DOHH2 (cell line): Measurements from ENCODE around the gene MPND.

Source experiments
- H3F3A ChIP-seq: fragments of 200-600 bp; sonication (generic), shearing (Covaris generic); 2 replicates; pipeline ENCODE4 v1.6.0; 2016; ENCODE audit warnings: antibody characterized with exemption, mild to moderate bottlenecking; ENCODE audit not compliant: control insufficient read depth, insufficient read depth
- H3K27ac ChIP-seq: fragments of 200-600 bp; sonication (generic); 2 replicates; pipeline ENCODE4 v1.5.1; 2014; ENCODE audit warnings: low read depth, mild to moderate bottlenecking, low read length, moderate library complexity
- H3K27me3 ChIP-seq: fragments of 200-600 bp; sonication (generic); 2 replicates; pipeline ENCODE4 v1.6.1; 2014; ENCODE audit warnings: mild to moderate bottlenecking, low read length, mixed read lengths; ENCODE audit not compliant: control insufficient read depth
- H3K36me3 ChIP-seq: fragments of 200-600 bp; sonication (generic); 2 replicates; pipeline ENCODE4 v1.6.1; 2014; ENCODE audit warnings: mild to moderate bottlenecking, low read length, moderate library complexity, mixed read lengths; ENCODE audit not compliant: control insufficient read depth
- H3K4me1 ChIP-seq: fragments of 200-600 bp; sonication (generic); 2 replicates; pipeline ENCODE4 v1.6.1; 2014; ENCODE audit warnings: mild to moderate bottlenecking, low read length, mixed read lengths; ENCODE audit not compliant: control insufficient read depth
- H3K4me2 ChIP-seq: fragments of 200-600 bp; sonication (generic); 2 replicates; pipeline ENCODE4 v1.6.0; 2014; ENCODE audit warnings: mild to moderate bottlenecking, low read length, moderate library complexity
- H3K4me3 ChIP-seq: fragments of 200-600 bp; sonication (generic); 2 replicates; pipeline ENCODE4 v1.5.1; 2014; ENCODE audit warnings: mild to moderate bottlenecking, low read length, mixed read lengths
- H3K79me2 ChIP-seq: fragments of 200-600 bp; sonication (generic); 2 replicates; pipeline ENCODE4 v1.6.1; 2014; ENCODE audit warnings: mild to moderate bottlenecking, low read length, mixed read lengths; ENCODE audit not compliant: control insufficient read depth
- H3K9me2 ChIP-seq: fragments of 200-600 bp; sonication (generic); replicated peaks from 2 replicates; pipeline ENCODE4 v1.6.1; 2014; ENCODE audit warnings: mild to moderate bottlenecking, low read length, mixed read lengths; ENCODE audit not compliant: control insufficient read depth
- H3K9me3 ChIP-seq: fragments of 200-600 bp; sonication (generic); 2 replicates; pipeline ENCODE4 v1.6.1; 2014; ENCODE audit warnings: antibody characterized with exemption, low read length, mixed read lengths; ENCODE audit not compliant: control insufficient read depth, insufficient read depth
- H4K20me1 ChIP-seq: fragments of 200-600 bp; sonication (generic); 2 replicates; pipeline ENCODE4 v1.6.0; 2014; ENCODE audit warnings: low read depth, mild to moderate bottlenecking, antibody characterized with exemption, low read length, moderate library complexity; ENCODE audit not compliant: control insufficient read depth, insufficient read depth
- CTCF ChIP-seq: fragments of 200-600 bp; sonication (generic); IDR thresholded peaks from one replicate; pipeline ENCODE4 v1.5.1; 2014; ENCODE audit warnings: antibody characterized with exemption, mild to moderate bottlenecking, low read depth, low read length; ENCODE audit not compliant: poor library complexity, severe bottlenecking
- EZH2phosphoT487 ChIP-seq: fragments of 200-600 bp; sonication (generic); IDR thresholded peaks from 2 replicates; pipeline ENCODE4 v1.6.1; 2017; ENCODE audit warnings: borderline replicate concordance, mild to moderate bottlenecking, antibody characterized with exemption, low read length, moderate library complexity, mixed read lengths

The MPND gene

GRCh38 chr19:4343370-4344307 lies at the start of gene MPND:
Gene MPND (plus strand): TSS chr19:4343562. CDS start chr19:4343594, 32 bp downstream.
- Histone ChIP-seq H3K9me2 (no peaks in the 10 kb centered on the region), H3K27ac (peak within 1 kb of the TSS; percentile 78), H3K79me2 (peaks cover 8% of the 10 kb centered on the region), H3K4me1 (peaks cover 16% of the 10 kb centered on the region), H3K36me3 (peaks cover 3% of the 10 kb centered on the region; the same call in 1 of the 2 replicates), H3F3A (no peaks in the 10 kb centered on the region), H3K9me3 (no peaks in the 10 kb centered on the region), H4K20me1 (no peaks in the 10 kb centered on the region), H3K4me3 (peak within 1 kb of the TSS; percentile 96), H3K4me2 (peak within 1 kb of the TSS; percentile 99), H3K27me3 (no peaks in the 10 kb centered on the region)
- TF ChIP-seq CTCF (no peak), EZH2phosphoT487 (no peak)

GRCh38 chr19:4294389-4294788 lies 49.0 kb upstream of the MPND start:
- no peak for TF ChIP-seq CTCF
- Histone ChIP-seq H3K36me3 (no peaks in the 10 kb centered on the region), H3K79me2 (no peaks in the 10 kb centered on the region), H3K4me2 (no peak overlapping the region), H3K9me3 (no peaks in the 10 kb centered on the region), H3K4me3 (no peak overlapping the region), H3K9me2 (no peaks in the 10 kb centered on the region), H3K4me1 (peaks cover 4% of the 10 kb centered on the region; the same call in 1 of the 2 replicates), H3F3A (no peaks in the 10 kb centered on the region), H3K27ac (no peak overlapping the region), H4K20me1 (no peaks in the 10 kb centered on the region), H3K27me3 (no peaks in the 10 kb centered on the region)

- H3F3A ChIP-seq: no peaks in the 10 kb centered on the region
- H3K4me3 ChIP-seq: no peak overlapping the region
- no peaks in the 10 kb centered on the region for H3K27me3 ChIP-seq
- H3K4me1 ChIP-seq: peaks cover 4% of the 10 kb centered on the region; the same call in 1 of the 2 replicates
- H3K9me3 ChIP-seq: no peaks in the 10 kb centered on the region
- no peak overlapping the region for H3K4me2 ChIP-seq
- no peak overlapping the region for H3K27ac ChIP-seq
- no peaks in the 10 kb centered on the region for H3K36me3 ChIP-seq
- no peak for TF ChIP-seq CTCF
- no peak for TF ChIP-seq EZH2phosphoT487
- H3K79me2 ChIP-seq: no peaks in the 10 kb centered on the region
- H4K20me1 ChIP-seq: no peaks in the 10 kb centered on the region
- no peaks in the 10 kb centered on the region for H3K9me2 ChIP-seq
Measured at GRCh38 chr19:4295972-4296771, 47.2 kb upstream of the MPND start.
